Muscle layer of colon (tissue), 2 donors: ENCODE measurements around the gene CALR.
"Not testable (repeated sequence)": the region's sequence is repeated elsewhere in the genome, so short reads cannot be mapped to it uniquely, and the experiment has no call there.

Experiments used
- H3K27ac ChIP-seq: one replicate; pipeline ENCODE4 v1.7.0; 2013; ENCODE audit warnings: low read depth, mild to moderate bottlenecking, low read length, moderate library complexity
- H3K27me3 ChIP-seq, 2 donors: one replicate each; pipeline ENCODE4 v1.7.0; 2013; ENCODE audit warnings: low read length in 2 of 2, mild to moderate bottlenecking in 2 of 2; ENCODE audit not compliant: insufficient read depth in 2 of 2, control insufficient read depth in 1 of 2
- H3K36me3 ChIP-seq: one replicate; pipeline ENCODE4 v1.7.0; 2013; ENCODE audit warnings: mild to moderate bottlenecking, low read length; ENCODE audit not compliant: insufficient read depth
- H3K4me1 ChIP-seq: one replicate; pipeline ENCODE4 v1.7.0; 2013; ENCODE audit warnings: mild to moderate bottlenecking, low read length; ENCODE audit not compliant: insufficient read depth
- H3K4me3 ChIP-seq, 2 donors: one replicate each; pipeline ENCODE4 v1.7.0; 2013; ENCODE audit warnings: low read length in 2 of 2, low read depth in 1 of 2, mild to moderate bottlenecking in 1 of 2, moderate library complexity in 1 of 2
- H3K9ac ChIP-seq: one replicate; pipeline ENCODE4 v1.7.0; 2013; ENCODE audit warnings: low read length
- H3K9me3 ChIP-seq: one replicate; pipeline ENCODE4 v1.7.0; 2013; ENCODE audit warnings: mild to moderate bottlenecking, low read length
- donor health status: abdominal sarcoma.
- donor health status: Adenocarcinoma of cecum.

The CALR gene

GRCh38 chr19:12974301-12975220, 36.2 kb downstream of the CALR start:
- no peaks in the 10 kb centered on the region for H3K9me3 ChIP-seq
- H3K4me1 ChIP-seq: peaks cover 12% of the 10 kb centered on the region
- no peak overlapping the region for H3K4me3 ChIP-seq
- H3K36me3 ChIP-seq: no peaks in the 10 kb centered on the region
- no peaks in the 10 kb centered on the region for H3K27me3 ChIP-seq
- H3K27ac ChIP-seq: no peak overlapping the region
- no peak overlapping the region for H3K9ac ChIP-seq

- Histone ChIP-seq H3K9me3 (no peaks in the 10 kb centered on the region), H3K4me3 (no peak overlapping the region), H3K27me3 (no peaks in the 10 kb centered on the region), H3K9ac (no peak overlapping the region), H3K27ac (no peak overlapping the region), H3K4me1 (peaks cover 4% of the 10 kb centered on the region), H3K36me3 (no peaks in the 10 kb centered on the region)
Observed at GRCh38 chr19:12975221-12975741, 36.9 kb downstream of the CALR start.

GRCh38 chr19:12976109-12976508, 37.7 kb downstream of the CALR start:
- H3K27me3 ChIP-seq, H3K9ac ChIP-seq, H3K36me3 ChIP-seq: not testable (repeated sequence)

GRCh38 chr19:12979974-12980373, 41.6 kb downstream of the CALR start:
- H3K4me3 ChIP-seq: no peak overlapping the region
- no peaks in the 10 kb centered on the region for H3K9me3 ChIP-seq
- H3K27ac ChIP-seq: no peak overlapping the region
- peaks cover 20% of the 10 kb centered on the region for H3K4me1 ChIP-seq
- no peaks in the 10 kb centered on the region for H3K36me3 ChIP-seq
- no peak overlapping the region for H3K9ac ChIP-seq
- H3K27me3 ChIP-seq: no peaks in the 10 kb centered on the region

More at GRCh38 chr19:12976109-12976508, 37.7 kb downstream of the CALR start:
- H3K4me3 ChIP-seq, H3K9me3 ChIP-seq, H3K27ac ChIP-seq, H3K4me1 ChIP-seq: not testable (repeated sequence)

- H3K36me3 ChIP-seq: no peaks in the 10 kb centered on the region
- H3K27ac ChIP-seq: no peak overlapping the region
- H3K9ac ChIP-seq: peak overlapping the region; percentile 39
- no peaks in the 10 kb centered on the region for H3K27me3 ChIP-seq
- no peaks in the 10 kb centered on the region for H3K9me3 ChIP-seq
- H3K4me3 ChIP-seq: no peak overlapping the region
- peaks cover 22% of the 10 kb centered on the region for H3K4me1 ChIP-seq
Observed at GRCh38 chr19:12982648-12983047, 44.2 kb downstream of the CALR start.

- Histone ChIP-seq H3K36me3 (no peaks in the 10 kb centered on the region), H3K4me3 (peak overlapping the region; percentile 31 to 35), H3K9ac (peak overlapping the region; percentile 39), H3K9me3 (no peaks in the 10 kb centered on the region), H3K4me1 (peaks cover 20% of the 10 kb centered on the region), H3K27ac (no peak overlapping the region), H3K27me3 (no peaks in the 10 kb centered on the region)
Observed at GRCh38 chr19:12983091-12983490, 44.7 kb downstream of the CALR start.

GRCh38 chr19:12983542-12984142, 45.2 kb downstream of the CALR start:
- Histone ChIP-seq H3K9me3 (no peaks in the 10 kb centered on the region), H3K27me3 (no peaks in the 10 kb centered on the region), H3K4me3 (peak overlapping the region; percentile 31 to 35), H3K4me1 (peaks cover 19% of the 10 kb centered on the region), H3K9ac (peak overlapping the region; percentile 39), H3K27ac (no peak overlapping the region), H3K36me3 (no peaks in the 10 kb centered on the region)

- H3K36me3 ChIP-seq: no peaks in the 10 kb centered on the region
- H3K4me3 ChIP-seq: no peak overlapping the region
- no peaks in the 10 kb centered on the region for H3K9me3 ChIP-seq
- H3K27ac ChIP-seq: no peak overlapping the region
- H3K27me3 ChIP-seq: no peaks in the 10 kb centered on the region
- H3K9ac ChIP-seq: no peak overlapping the region
- H3K4me1 ChIP-seq: peaks cover 19% of the 10 kb centered on the region
Observed at GRCh38 chr19:12984143-12984627, 45.8 kb downstream of the CALR start.

GRCh38 chr19:12984683-12985048, 46.3 kb downstream of the CALR start:
- H3K9me3 ChIP-seq: no peaks in the 10 kb centered on the region
- H3K9ac ChIP-seq: no peak overlapping the region
- no peaks in the 10 kb centered on the region for H3K36me3 ChIP-seq
- no peak overlapping the region for H3K4me3 ChIP-seq
- peaks cover 19% of the 10 kb centered on the region for H3K4me1 ChIP-seq
- H3K27ac ChIP-seq: no peak overlapping the region
- no peaks in the 10 kb centered on the region for H3K27me3 ChIP-seq

GRCh38 chr19:12985049-12985776, 46.8 kb downstream of the CALR start:
- Histone ChIP-seq H3K9me3 (no peaks in the 10 kb centered on the region), H3K4me3 (no peak overlapping the region), H3K36me3 (no peaks in the 10 kb centered on the region), H3K9ac (no peak overlapping the region), H3K27ac (no peak overlapping the region), H3K27me3 (no peaks in the 10 kb centered on the region), H3K4me1 (peaks cover 19% of the 10 kb centered on the region)

- no peaks in the 10 kb centered on the region for H3K36me3 ChIP-seq
- H3K9ac ChIP-seq: no peak overlapping the region
- peaks cover 19% of the 10 kb centered on the region for H3K4me1 ChIP-seq
- H3K4me3 ChIP-seq: no peak overlapping the region
- H3K27me3 ChIP-seq: no peaks in the 10 kb centered on the region
- H3K27ac ChIP-seq: no peak overlapping the region
- H3K9me3 ChIP-seq: no peaks in the 10 kb centered on the region
Observed at GRCh38 chr19:12986726-12987125, 48.3 kb downstream of the CALR start.
